ENCODE results near the gene SLC7A5.
A peak's percentile ranks its signal among the peaks of the same experiment; 100 is the strongest.
"Not testable (repeated sequence)": the region's sequence is repeated elsewhere in the genome, so short reads cannot be mapped to it uniquely, and the experiment has no call there.

Gene SLC7A5

DNA sequence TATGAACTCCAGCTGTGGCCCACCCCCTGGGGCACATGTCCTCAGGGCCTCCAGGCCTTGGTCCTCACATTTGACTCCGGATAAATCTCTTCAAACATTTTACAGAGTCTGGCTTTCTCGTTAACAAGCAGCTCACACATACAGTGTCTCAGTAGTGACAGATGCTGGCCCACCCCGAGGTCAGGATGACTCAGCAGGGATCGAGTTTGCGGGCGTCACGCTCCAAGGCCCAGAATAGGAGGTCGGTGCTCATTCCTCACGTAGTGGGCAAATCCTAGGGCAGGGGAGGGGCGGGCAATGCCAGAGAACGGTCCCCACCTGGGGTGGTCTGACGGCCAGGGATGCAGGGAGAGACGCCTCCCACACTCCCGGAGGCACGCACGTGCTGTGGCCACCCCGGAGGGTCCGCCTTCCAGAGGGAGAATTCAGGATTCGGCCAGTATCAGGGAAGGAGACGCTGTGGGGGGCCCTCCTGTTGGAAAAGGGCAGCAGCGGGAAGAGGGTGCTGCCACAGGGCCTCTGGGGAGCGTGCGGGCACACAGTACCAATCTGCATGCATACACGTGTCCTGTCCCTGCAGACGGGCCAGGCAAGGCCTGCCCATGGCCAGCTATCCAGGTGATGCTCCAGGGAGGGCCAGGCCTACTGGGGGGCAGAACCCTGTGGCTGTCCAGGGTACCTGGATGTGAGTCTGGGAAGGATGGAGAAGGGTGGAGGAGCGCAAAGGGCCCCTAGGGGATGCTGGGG lies 8.6 kb downstream of the SLC7A5 start:
- DNase-seq = peak; percentile 63

DNA sequence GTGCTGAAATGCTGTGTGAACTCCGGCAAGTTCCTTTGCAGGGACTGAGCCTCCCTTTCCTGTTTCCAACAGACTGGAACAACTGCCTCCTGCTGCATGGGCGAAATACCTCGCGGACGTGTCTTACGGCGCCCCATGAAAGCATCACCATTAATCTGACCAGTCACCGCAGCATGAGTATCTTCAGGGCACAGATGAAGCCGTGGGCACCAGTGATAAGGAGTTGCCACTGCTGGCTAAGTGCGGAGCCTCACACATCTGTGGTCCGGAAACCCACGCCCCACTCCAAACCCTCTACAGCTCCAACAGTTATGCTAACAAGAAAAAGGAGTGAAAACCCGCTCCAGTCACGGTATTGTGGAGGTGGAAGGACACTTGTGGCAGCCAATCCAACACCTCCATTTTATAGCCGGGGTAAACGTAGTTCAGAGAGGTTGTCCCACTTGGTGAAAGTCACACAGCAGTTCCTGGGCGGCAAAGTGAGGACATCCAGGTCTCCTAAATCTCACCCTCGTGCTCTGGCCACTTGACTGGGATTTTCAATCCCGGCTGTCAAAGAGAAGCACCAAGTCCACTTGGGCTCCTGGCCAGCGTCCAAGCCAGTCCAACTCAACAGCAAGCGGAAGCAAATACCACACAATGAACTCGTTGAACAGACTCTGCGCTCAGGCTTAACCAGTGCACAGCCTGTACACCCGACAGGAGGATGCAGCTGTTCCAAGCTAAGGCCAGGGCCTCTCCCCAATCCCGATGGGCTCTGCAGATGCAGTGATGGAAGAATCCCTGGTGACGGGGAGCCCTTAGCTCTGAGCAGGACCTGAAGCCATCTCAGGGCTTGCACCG lies 10.9 kb downstream of the SLC7A5 start:
- not testable (repeated sequence) for DNase-seq

DNA sequence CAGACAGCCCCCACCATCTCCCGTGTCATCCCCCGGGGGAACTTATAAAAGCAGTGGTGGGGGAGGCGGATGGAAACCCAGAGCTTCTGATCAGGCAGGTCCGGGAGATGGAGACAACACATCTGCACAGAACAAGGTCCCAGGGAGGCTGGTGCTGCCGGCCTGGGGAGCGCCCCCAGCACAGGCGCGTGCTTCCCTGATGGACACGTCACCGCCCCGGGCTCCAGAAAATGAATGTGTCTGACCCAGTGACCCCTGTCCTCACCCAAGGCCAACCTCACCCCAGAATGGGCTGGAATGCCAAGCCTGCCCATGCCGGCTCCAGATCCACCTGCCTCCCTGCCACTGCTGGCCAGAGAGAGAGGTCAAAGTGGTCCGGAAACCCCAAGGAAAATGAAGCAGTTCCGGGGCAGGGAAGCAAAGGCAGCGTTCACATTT lies 12.5 kb downstream of the SLC7A5 start:
- no peak for DNase-seq

DNA sequence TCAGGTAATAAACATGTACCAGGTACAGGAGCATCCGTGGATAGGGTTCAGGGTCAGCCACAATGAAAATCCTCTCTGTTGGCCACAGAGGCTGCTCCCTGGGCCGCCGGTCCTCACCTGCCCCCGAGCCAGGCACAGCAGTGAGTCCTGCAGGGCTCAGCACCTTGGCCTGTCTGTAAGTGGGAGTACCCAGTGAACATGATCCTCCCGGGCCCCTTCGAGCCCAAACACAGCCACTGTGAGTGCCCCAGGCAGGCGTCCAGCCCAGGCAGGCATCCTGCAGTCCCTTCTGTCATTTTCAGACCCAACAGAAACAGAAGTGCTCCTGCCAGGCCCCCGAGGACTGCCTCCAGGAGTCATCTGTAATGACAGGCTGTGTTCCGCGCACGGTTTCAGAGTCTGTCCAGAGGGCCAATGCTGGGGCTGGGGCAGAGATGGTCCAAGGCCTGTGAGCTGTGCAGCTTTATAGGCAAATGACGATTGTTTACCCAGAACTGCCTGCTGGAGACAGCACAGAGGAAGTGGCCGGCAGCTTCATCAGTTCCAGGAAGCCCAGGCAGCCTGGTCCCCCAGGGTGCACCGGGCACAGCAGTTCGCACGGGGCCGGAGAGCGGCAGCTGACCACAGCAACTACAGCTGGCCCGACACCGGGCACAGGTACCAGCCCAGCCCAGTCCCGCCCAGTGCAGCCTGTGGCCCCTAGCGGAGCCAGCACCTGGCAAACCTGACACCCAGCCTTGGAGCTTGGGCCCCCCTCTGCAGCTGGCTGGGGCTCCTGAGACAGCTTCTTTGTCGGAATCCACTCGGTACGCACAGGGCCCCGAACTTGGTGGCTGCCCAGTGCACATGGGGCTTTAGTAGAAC lies 13.2 kb downstream of the SLC7A5 start:
- DNase-seq = peak; percentile 43

DNA sequence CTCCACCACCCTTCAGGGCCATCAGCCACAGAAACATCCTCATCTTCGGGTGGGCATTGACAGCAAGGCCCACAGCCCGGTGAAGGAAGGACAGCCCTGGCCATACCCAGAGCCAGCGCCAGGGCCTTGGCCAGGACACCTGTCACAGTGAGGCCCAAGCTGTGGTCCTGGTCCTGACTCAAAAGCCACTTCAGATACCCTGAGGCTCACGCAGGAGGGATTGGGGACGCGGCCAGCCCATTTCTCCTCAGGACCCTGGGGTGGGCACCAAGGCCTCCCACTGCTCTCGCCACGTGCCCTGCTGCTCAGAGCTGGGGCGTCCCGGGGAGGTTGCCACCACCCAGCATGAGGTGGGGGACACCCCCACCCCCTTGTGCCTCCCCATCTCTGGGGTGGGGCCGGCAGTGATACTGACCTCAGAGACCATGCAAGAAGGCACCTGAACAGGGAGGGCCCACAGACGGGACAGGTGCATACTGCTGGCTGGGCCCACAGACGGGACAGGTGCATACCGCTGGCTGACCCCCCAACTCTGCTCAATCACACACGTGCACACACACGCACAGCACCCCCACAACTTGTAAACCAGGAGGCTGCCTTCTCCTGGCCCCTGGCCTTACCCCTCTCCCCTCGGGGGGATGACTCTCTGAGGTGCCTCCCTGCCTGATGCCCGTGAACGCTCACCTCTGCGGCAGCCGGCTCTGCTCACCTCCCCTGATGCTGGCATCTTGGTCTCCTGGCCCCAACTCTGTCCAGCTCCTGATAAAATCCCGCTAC lies 14.2 kb downstream of the SLC7A5 start:
- DNase-seq = no peak

DNA sequence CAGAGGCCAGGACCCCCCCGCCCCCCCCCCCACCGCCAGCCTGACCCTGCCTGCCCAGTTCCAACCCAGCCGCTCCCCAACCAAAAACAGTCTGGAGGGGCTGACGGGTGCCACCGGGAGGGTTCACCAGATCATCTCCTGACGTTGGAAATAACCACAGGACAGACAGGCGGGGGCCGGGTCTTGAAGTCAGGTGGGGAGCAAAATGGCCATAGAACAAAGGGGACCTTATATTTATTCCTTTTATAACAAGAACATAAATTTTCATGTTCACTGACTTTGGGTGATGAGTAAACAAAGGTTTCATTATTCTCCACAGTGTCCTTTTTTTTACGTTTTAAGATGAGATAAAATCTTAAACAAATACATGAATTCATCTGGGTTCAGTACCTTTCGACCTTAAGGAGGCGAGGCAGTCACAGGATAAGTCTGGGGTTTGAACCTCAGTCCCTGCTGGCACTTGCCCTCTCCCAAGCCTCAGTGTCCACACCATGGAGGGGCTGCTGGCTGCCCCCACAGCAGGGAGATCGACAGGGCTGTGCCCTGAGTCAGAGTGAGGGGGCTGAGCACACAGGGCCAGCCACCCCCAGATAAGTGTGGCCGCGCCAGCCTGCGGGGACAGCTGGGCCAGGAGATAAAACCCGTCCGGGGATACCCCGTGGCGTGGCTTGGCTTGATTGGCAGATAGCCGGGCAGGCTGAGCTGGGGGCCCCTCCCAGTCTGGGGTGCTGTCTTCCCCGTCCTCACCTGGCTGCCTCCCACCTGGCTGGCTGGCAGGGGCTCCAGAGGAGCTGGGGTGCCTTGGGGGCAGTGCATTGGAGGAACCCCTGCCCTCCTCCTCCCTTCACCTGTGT lies 15.0 kb downstream of the SLC7A5 start:
- no peak for DNase-seq

DNA sequence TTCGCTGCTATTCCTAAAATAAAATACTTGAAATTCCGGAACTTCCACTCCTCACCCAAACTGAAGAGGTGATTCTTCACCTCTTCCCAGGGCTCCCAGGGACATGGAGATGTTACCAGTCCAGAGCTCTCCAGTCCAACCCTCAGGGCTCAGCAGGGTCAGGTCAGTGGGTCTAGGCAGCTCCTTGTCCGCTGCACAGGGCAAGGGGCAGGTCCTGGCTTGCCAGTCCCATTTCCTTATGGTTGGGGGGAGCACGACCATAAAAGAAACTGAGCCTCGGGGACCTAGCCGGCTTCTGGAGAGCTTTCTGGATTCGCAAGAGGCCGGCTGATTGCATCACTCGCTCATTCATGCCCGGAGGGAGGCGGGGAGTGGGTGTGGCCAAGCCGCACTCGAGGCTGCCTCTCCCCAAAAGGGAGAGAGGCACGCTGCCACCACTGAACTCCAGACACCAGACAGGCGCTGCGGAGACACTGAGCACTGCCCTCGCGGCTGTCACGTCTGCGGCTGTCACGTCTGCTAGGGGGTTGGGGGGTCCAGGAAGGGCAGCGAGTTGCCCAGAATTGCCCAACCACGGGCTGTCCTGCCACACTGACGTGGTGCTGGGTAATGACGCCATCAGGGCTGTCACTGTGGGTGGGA lies 15.8 kb downstream of the SLC7A5 start:
- peak; percentile 82 for DNase-seq

DNA sequence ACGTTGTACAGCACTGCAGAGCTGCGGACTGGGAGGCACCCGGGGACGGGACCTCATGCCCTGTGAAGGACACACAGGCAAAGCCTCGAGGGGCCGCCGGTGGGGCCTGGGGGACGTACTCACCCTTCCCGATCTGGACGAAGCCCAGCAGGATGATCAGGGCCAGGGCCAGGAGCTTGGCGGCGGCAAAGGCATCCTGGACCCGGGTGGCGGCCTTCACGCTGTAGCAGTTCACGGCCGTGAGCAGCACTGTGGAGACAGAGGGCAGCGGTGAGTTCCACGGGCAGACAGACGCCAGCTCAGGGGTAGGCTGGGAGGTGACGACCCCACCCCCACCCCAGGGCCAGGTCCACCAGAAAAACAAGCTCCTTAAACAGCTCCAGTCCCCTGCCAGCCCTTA lies 17.7 kb downstream of the SLC7A5 start:
- no peak for DNase-seq

DNA sequence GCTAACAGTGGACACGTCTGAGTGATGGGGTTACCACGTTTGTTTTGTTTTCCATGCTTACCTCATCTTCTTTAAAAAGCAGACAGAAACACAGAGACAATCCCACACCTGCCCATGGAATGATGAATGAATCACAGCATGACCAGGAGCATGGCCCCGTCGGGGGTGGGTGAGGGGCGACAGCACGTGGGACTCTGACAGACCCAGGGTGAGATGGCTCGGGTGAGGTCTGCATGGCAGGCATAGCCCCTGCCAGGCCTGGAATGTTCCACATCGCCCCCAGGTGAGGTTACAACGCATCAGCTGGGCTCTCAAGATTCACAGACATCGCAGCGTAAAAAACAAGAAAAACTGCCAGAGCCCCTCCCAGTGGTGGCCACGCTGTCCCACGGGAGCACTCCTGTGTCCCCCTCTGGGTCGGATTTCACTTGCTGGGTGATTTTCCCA lies 18.1 kb downstream of the SLC7A5 start:
- no peak for DNase-seq

DNA sequence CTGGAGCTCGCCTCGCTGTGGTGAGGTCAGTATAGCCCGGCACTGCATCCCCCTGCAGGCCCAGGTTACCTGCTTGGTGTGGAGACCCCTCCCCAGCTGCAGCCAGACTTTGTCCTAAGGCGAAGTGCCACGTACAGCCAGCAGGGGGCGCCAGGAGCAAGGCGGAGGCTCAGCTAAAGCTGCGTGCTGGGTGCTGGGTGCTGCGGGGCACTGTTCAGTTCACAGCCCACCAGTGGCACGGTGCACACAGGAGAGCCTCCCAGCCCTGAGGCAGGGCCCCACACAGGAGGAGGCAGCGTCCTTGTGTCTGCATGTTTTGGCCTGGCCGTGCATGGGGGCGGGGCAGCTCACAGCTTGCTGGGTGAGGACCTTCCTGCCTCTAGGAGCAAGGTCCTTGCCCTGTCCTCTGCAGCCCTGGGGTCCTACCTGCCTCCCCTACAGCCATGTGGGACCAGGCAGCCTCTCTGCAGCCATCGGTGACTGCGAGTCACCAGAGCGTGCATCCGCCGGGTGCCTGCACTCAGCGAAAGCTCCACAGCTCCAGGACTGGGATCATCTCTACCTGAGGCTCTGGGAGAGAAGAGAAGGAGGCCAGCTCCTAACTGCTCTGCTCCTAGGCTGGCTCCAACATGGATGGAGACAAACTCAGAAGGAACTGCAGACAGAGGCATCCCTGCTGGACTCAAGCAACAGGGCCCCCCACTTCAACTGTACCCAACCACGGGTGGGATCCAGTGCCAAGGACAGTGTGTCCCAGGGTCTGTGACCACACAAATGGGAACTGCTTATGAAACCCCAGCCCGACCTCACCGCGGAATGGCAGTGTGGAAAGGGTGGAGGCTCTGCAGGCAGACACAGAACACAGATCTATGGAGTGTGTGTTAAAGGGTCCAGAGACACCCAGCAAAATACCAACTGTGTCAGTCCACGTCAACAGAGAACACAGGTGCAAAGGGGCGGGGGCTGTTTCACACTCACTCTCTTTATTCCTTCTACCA lies 19.0 kb downstream of the SLC7A5 start:
- peak; percentile 88 for DNase-seq

DNA sequence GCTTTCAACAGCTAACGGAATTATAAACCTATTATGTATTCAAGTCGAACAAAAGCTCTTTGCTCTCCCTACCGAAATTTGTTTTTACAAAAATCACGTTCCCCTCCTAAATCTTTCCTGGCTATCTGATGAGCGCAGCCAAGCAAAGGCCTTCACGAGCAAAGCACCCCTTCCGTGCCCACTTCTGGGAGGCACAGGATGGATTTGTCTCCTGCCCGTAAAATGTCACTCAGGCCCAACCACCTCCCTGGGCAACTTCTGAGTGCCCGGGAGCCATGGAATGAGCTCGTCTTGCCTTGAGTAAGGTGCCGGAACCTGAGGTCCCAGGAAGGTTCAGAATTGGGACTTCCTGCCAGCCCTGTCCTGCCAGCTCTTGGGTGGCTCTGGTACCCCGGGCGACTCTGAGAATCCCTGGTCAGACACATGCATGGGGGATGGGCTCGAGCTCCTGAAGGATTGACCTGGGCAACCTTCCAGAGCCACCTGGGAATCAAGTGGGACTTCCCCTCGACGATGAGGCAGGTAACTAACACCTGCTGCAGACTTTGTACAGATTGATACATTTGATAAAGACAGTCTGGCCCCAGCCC lies 19.8 kb downstream of the SLC7A5 start:
- DNase-seq = no peak

DNA sequence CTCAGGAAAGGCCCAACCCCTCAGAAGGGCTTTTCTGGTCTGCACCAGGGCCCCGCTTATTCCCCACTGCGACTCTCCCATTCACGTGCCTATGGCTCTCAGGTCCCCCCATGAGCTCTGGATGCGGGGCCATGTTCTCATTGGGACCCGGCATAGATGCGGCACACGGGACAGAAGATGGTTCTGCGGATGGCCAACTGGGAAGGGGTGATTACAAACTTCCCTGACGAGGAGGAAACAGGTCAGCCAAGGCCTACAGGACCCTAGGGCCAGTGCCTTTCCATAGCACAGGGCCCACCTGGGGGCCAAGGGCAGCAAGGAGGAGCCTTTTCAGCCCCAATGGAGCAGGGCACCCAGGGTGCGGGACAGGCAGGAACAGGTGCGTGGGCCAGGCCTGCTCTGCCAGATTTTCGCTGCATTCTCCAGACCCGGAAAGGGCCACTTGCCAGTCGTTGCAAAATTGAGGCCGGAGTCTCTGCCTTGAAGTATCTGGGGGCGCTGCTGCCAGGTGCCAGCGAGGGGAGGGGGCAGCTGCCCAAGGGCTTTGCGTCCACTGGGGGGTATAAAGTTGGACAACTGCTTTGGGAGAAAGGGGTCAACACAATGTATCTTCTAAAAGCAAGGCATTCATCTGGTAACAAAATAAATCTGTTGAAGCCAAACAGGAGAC lies 20.5 kb downstream of the SLC7A5 start:
- no peak for DNase-seq

DNA sequence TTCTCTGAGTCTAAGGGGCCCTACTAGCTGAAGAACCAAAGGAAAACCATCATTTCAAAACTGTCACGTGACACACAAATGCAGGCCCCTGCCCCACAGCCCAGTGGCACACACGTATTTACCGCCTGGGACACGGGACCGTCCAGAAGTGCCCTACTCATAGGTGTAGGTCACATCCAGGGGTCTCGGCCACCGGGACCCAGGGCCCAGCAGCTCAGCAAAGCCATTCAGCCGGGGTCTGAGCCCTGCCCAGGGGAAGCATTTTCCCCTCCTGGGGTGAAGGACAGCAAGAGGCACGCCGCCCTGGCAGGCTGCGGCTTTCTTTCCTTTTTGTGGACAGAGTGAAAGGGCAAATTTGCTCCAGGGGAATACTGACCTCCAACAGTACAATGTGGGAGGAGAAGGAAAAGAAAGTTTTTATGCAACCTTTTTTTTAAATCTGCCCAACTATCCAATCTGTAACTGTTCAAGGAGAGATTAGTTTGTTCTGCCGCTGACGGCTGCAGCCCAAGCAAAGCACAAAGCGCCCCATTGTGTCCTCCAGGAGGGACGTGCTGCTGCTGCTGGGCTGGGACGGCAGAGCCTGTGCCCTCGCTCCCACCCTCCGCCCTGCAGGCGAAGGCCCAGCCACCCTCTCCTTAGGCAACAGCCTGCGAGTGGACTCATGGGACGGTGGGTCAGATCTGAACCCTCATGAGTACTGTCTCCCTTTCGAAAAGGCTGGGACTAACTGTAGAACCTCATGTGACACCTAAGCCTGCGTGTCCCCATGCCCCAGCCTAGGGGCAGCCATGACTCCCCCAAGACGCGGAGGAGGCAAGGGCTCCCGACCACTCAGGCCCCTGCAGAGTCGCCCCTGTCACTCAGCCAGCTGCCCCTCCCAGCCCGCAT lies 21.3 kb downstream of the SLC7A5 start:
- peak; percentile 71 for DNase-seq

DNA sequence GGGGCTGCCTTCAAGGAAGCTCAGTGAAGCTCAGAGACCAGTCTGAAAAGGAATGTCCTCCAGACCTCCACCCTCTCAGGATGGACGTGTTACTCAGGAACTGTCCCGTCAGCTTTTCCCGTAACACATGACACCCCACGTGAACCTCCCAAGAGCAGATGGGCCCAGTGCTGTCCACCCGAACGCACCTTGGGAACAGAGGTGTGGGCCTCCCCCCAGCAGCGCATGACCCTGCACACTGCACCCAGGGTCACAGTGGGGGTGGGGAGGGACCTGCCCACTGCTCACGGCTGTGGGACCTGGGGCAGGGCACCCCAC lies 21.9 kb downstream of the SLC7A5 start:
- DNase-seq = no peak

DNA sequence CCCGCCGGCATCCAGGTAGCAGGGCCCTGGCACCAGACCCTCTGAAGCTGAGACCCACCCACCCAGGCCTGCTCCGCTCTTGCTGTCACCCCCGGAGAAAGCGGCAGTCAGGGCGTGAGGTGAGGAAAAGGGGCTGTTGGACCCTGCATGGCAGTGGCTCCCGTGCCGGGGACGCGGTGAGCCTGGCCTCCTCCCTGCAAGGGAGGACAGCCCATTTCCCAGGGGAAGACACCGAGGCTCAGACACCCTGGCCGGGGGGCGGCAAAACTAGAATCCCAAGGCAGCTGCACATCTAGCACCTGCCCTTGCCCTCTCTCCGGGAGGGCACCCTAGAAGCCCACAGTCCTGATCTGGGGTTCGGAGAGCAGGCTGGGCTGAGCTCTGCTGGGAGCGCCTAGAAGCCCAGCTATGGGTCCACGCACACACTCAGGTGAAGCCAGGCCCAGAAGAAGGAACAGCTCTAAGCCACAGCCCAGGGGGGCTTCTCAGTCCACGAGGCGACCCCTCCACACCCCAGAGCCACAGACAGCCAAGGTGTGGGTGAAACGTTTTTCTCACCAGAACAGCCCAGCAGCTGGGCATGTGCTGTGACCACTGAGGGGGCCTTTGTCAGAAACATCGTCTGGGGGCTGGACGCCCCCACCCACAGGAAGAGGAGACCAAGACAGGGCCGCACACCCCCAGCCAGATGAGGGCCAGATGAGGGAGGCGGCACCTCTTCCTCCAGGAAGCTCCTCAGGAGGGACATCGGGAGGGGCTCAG lies 22.4 kb downstream of the SLC7A5 start:
- DNase-seq = no peak

DNA sequence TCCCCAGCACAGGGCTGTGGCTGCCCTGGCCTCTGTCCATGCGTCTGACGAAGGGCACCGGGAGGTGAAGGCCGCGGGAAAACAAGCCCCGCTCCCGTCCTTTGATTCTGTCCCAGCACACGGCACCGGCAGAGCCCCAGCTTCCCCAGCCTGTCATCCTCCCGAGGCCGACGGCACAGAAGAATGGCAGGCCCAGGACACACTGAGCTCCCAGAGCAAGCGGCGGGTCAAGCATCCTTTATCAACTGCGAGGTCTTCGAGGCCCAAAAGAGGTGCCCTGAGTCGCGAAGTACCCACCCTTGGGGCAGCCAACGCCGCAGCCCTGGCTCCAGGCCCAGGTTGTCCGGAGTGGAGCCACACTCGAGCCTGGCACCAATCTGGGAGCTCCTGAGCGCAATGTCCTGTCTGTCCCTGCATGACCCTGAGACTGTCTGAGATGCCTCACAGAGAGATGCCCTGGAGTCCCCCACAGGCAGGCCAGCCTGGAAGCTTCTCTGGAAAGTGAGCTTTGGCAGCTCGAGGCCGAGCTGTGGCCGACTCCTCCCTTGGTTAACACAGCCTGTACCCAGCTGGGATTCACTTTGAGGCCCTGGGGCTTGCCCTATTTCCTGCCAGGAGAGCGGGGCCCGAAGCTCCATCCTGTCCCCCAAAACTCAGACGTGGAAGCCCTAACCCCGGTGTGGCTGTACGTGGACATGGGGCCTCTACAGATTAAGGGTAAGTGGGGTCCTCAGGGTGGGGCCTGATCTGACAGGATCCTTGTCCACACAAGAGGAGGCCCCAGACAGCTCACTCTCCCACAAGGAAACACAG lies 23.3 kb downstream of the SLC7A5 start:
- DNase-seq = no peak
